Heart left ventricle (tissue), 13 donors: ENCODE results near the gene SLIT1.

Source experiments
- POLR2A ChIP-seq, 2 donors: fragments of 450-650 bp; IDR thresholded peaks; one replicate each; pipeline ENCODE4 v1.6.1; 2017; ENCODE audit warnings: antibody characterized with exemption in 2 of 2, mild to moderate bottlenecking in 2 of 2, moderate library complexity in 2 of 2
- TF ChIP-seq, protein P1 (sequence below), 12 donors: fragments of 200-600 bp; sonication (generic) in 4 of 12; IDR thresholded peaks; one replicate each; pipeline versions ENCODE4 v1.5.0 to v1.8.0; 2018 to 2022; ENCODE audit warnings: antibody characterized with exemption in 12 of 12, mild to moderate bottlenecking in 5 of 12
- donor health status: ischemic (EF 13 %, LVEDD 7.1; RV severe dilation, severe dysfunction).
- donor health status: DM: no; HTN: yes; CAD: no.
- donor health status: DM: no; HTN: no; CAD: no.
- donor health status: ischemic (EF 25% LVEDD 6.9; RV normal size, moderate dysfunction).
- donor health status: ischemic (EF 25% LVEDD 5.7; RV mildly dilated, moderate dysfunction).
- donor health status: ischemic (EF 35%, LVEDD 5.7; RV mildly dilated, moderate dysfunction).
- donor health status: nonischemic (EF 11% LVEDD 7.7; RV severe dilation, severe dysfunction).
- donor health status: DM: yes; HTN: yes; CAD: no.
- donor health status: PGD.
- donor health status: ischemic (EF 29% LVEDD 5.4; RV normal size, mild dysfunction).
- donor health status: nonischemic (EF 23%, LVEDD 6.1; RV moderate dilation, normal function).

DNA sequence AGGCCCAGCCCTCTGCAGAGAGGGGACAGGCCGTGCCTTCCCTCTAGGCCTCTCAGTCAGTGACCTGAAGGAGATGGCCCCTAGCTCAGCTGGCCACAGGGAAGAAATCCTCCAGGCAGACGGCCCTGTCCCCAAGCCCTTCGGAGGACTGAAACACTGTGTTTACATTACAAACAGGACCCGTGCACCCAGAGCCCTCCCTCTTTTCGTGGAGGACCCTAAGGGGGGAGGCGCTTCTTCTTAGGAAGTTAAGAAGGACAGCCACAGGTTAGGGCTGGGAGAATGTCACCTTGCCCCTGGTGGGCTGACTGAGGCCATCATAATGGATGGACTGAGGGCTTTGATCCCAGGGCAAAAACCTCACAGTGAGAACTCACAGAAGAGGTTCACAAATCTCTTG lies 154.9 kb downstream of the SLIT1 start:
- TF ChIP-seq POLR2A (IDR thresholded peaks at IDR 0.05): no peak
- TF ChIP-seq, protein P1, sequence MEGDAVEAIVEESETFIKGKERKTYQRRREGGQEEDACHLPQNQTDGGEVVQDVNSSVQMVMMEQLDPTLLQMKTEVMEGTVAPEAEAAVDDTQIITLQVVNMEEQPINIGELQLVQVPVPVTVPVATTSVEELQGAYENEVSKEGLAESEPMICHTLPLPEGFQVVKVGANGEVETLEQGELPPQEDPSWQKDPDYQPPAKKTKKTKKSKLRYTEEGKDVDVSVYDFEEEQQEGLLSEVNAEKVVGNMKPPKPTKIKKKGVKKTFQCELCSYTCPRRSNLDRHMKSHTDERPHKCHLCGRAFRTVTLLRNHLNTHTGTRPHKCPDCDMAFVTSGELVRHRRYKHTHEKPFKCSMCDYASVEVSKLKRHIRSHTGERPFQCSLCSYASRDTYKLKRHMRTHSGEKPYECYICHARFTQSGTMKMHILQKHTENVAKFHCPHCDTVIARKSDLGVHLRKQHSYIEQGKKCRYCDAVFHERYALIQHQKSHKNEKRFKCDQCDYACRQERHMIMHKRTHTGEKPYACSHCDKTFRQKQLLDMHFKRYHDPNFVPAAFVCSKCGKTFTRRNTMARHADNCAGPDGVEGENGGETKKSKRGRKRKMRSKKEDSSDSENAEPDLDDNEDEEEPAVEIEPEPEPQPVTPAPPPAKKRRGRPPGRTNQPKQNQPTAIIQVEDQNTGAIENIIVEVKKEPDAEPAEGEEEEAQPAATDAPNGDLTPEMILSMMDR (IDR thresholded peaks at IDR 0.05): no peak
